Upper lobe of right lung (tissue), 1 donor: Measurements from ENCODE around the gene SPRING1. TPM values are rescaled to one million over a fixed set of nuclear protein-coding genes. Genes with fewer than 3 reads are reported as not detected.
"Not testable (repeated sequence)": the region's sequence is repeated elsewhere in the genome, so short reads cannot be mapped to it uniquely, and the experiment has no call there.

ENCODE experiments used
- ATAC-seq: fragments of 200-7000 bp; cut with Tn5 transposase; one replicate; pipeline ENCODE4 v1.9.1; 2020; ENCODE audit warnings: mild to moderate bottlenecking, moderate library complexity
- DNase-seq: peaks from one replicate; pipeline ENCODE4 v3.0.0-alpha.2; 2020
- H3K27ac ChIP-seq: fragments of 200-600 bp; one replicate; pipeline ENCODE4 v1.8.0; 2022
- H3K27me3 ChIP-seq: fragments of 200-600 bp; one replicate; pipeline ENCODE4 v1.8.0; 2022; ENCODE audit warnings: mild to moderate bottlenecking
- H3K36me3 ChIP-seq: fragments of 200-600 bp; one replicate; pipeline ENCODE4 v1.8.0; 2022
- H3K4me1 ChIP-seq: fragments of 200-600 bp; one replicate; pipeline ENCODE4 v1.8.0; 2022
- H3K4me3 ChIP-seq: fragments of 200-600 bp; one replicate; pipeline ENCODE4 v1.8.0; 2022; ENCODE audit warnings: mild to moderate bottlenecking
- H3K9me3 ChIP-seq: fragments of 200-600 bp; one replicate; pipeline ENCODE4 v1.8.0; 2022
- intact Hi-C: fragments of 100-400 bp; cut with DNase I; formaldehyde crosslinking; loops from one replicate; pipeline ENCODE4 v1.11.0; 2022
- total RNA-seq: library from RNA; stranded (reverse); fragmentation: NEBNext Ultra II Directional; extraction: Animal tissue kit (Norgen Biotek cat#: 25700); gene quantifications from one replicate; pipeline ENCODE4 v1.2.1, GENCODE V29; 2021
- TF ChIP-seq, protein P1 (sequence below): fragments of 200-600 bp; IDR thresholded peaks from one replicate; pipeline ENCODE4 v1.8.0; 2022; ENCODE audit warnings: antibody characterized with exemption
- donor health status: DM: no; HTN: yes; CAD: no; lungs with severe emphysema.

Gene SPRING1
- total RNA-seq, 1 donor from 2014 or later, result 126 TPM

DNA sequence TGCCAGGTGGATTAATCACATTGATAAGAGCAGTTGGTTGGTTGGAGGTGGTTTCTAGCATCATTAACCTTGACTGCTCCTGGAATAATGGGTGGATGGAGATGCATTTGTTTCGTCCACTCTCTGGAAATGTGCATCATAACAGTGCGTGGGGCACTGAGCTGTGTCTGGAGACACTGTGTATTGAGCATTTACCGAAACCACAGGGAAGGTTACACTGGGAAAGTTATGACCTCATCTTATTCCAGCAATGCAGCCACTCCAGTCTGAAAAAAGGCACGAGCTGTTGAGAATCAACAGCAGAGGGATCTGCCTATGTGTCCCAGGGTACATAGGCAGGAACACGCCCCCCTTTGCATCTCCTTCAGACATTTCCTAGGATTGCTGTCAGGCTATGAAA is 27.4 kb upstream of the SPRING1 start:
- Histone ChIP-seq H3K4me3 (no peak overlapping the region), H3K4me1 (no peaks in the 10 kb centered on the region), H3K36me3 (no peaks in the 10 kb centered on the region), H3K9me3 (no peaks in the 10 kb centered on the region), H3K27me3 (no peaks in the 10 kb centered on the region), H3K27ac (no peak overlapping the region)
- no peak for DNase-seq
- no peak for ATAC-seq
- TF ChIP-seq, protein P1, sequence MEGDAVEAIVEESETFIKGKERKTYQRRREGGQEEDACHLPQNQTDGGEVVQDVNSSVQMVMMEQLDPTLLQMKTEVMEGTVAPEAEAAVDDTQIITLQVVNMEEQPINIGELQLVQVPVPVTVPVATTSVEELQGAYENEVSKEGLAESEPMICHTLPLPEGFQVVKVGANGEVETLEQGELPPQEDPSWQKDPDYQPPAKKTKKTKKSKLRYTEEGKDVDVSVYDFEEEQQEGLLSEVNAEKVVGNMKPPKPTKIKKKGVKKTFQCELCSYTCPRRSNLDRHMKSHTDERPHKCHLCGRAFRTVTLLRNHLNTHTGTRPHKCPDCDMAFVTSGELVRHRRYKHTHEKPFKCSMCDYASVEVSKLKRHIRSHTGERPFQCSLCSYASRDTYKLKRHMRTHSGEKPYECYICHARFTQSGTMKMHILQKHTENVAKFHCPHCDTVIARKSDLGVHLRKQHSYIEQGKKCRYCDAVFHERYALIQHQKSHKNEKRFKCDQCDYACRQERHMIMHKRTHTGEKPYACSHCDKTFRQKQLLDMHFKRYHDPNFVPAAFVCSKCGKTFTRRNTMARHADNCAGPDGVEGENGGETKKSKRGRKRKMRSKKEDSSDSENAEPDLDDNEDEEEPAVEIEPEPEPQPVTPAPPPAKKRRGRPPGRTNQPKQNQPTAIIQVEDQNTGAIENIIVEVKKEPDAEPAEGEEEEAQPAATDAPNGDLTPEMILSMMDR, result no peak
- intact Hi-C loops, result no loop called here

DNA sequence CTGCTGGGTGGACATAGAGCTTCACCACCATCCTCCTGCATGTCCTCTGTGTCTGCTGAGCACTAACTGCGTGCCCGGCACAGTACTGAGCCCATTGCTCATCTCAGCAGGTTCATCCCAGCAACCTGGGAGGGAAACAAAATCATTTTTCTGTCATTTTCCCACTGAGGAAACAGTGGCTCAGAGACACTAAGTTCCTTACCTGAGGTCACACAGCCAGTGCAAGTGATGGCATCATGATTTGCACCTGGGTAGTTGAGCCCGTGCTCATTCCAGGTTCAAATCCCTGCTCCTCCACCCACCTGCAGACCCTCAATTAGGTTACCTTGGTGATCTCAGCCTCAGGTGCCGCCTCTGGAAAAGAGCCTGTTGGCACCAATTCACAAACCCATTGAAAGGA is 23.6 kb upstream of the SPRING1 start:
- H3K4me1 ChIP-seq, result no peaks in the 10 kb centered on the region
- H3K4me3 ChIP-seq, result no peak overlapping the region
- H3K27ac ChIP-seq, result no peak overlapping the region
- H3K27me3 ChIP-seq, result no peaks in the 10 kb centered on the region
- TF ChIP-seq, protein P1, result no peak
- H3K36me3 ChIP-seq, result no peaks in the 10 kb centered on the region
- no peak for ATAC-seq
- intact Hi-C loops, result no loop called here
- DNase-seq, result peak; percentile 10
- H3K9me3 ChIP-seq, result no peaks in the 10 kb centered on the region

DNA sequence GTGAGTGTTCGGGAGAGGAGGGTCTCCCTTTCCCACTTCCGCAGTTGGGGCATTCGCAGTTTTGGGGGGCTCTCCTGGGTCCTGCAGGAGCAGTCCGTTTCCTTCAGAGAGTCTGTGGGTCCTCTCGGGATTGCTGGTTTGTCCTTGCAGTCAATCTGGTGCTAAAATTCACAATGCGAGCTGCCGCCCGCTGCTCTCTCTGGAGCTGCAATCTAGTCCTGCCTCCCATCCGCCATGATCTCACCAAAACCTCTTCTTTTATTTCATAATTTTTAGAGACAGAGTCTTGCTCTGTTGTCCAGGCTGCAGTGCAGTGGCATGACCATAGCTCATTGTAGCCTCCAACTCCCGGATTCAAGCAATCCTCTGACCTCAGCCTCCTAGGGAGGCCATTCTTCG is 22.8 kb upstream of the SPRING1 start:
- Histone ChIP-seq H3K4me1 (no peaks in the 10 kb centered on the region), H3K9me3 (no peaks in the 10 kb centered on the region), H3K4me3 (no peak overlapping the region), H3K36me3 (no peaks in the 10 kb centered on the region), H3K27ac (no peak overlapping the region), H3K27me3 (no peaks in the 10 kb centered on the region)
- no peak for ATAC-seq
- intact Hi-C loops, result no loop called here
- peak; percentile 8 for DNase-seq
- TF ChIP-seq, protein P1, result no peak

DNA sequence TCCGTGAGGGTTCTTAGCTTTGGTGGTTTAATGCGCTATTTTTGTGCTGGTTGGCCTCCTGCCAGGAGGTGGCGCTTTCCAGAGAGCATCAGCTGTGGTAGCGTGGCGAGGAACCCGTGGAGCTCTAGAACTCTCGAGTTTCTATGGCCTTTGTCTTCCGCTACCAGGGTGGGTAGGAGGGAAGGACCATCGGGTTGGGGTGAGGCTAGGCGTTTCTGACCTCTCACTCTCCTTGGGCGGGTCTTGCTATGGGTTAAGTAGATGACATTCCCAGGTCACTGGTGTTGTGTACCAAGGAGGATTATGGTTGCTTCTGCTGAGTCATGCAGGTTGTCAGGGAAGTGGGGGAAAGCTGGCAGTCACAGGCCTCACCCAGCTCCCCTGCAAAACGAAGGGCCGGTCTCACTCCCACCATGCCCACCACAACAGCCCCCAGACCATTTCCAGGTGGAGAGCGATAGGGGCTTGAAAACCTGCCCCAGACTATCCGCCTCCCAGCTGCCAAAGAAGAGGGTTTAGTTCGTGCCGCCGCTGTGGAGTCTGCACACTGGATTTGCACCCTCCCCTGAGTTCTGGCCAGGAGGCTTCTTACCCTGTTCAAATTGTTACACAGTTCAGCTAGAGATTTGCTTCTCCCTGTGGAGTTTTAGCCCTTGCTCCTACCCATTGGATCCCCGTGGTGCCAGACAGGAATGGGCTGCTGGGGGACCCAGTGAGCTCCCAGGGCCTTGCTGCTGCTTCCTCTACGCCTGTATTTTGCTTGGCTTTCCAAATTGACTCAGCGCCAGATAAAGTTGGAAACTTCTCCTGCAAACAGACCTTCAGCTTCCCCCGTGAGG is 22.1 kb upstream of the SPRING1 start:
- ATAC-seq, result peak; percentile 15
- H3K4me1 ChIP-seq, result no peaks in the 10 kb centered on the region
- no peaks in the 10 kb centered on the region for H3K27me3 ChIP-seq
- intact Hi-C loops, result no loop called here
- peak; percentile 53 for DNase-seq
- no peaks in the 10 kb centered on the region for H3K36me3 ChIP-seq
- no peak overlapping the region for H3K27ac ChIP-seq
- no peaks in the 10 kb centered on the region for H3K9me3 ChIP-seq
- TF ChIP-seq, protein P1, result no peak
- H3K4me3 ChIP-seq, result no peak overlapping the region

DNA sequence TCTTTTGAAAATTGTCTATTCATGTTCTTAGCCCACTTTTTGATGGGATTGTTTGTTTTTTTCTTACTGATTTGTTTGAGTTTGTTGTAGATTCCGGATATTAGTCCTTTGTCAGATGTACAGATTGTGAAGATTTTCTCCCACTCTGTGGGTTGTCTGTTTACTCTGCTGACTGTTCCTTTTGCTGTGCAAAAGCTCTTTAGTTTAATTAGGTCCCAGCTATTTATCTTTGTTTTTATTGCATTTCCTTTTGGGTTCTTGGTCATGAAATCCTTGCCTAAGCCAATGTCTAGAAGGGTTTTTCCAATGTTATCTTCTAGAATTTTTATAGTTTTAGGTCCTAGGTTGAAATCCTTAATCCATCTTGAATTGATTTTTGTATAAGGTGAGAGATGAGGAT is 16.9 kb upstream of the SPRING1 start:
- H3K27ac ChIP-seq, H3K9me3 ChIP-seq, intact Hi-C loops, H3K27me3 ChIP-seq, H3K4me3 ChIP-seq, DNase-seq, H3K4me1 ChIP-seq, H3K36me3 ChIP-seq, ATAC-seq: not testable (repeated sequence)

DNA sequence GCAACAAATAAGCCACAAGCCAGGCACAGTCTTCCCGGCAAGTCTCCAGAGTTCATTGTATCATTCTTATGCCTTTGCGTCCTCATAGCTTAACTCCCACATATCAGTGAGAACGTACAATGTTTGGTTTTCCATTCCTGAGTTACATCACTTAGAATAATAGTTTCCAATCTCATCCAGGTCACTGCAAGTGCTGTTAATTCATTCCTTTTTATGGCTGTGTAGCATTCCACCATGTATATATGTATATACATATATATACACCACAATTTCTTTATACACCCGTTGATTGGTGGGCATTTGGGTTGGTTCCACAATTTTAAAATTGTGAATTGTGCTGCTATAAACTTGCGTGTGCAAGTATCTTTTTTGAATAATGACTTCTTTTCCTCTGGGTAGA is 16.2 kb upstream of the SPRING1 start:
- DNase-seq, H3K9me3 ChIP-seq, H3K36me3 ChIP-seq, H3K27me3 ChIP-seq, H3K27ac ChIP-seq, intact Hi-C loops, H3K4me3 ChIP-seq, H3K4me1 ChIP-seq, ATAC-seq: not testable (repeated sequence)
